H1 (cell line): ENCODE measurements around the gene ELAPOR1. TPM values are rescaled to one million over a fixed set of nuclear protein-coding genes. Genes with fewer than 3 reads are reported as not detected.

Experiments
- CTCF ChIA-PET: fragments of 300-600 bp; sonication (Branson Sonifier 250); formaldehyde crosslinking; loops from one replicate; lab custom pipeline; 2021; ENCODE audit not compliant: partially characterized antibody; lab: Charles Lee
- POLR2A ChIA-PET: fragments of 300-600 bp; sonication (Branson Sonifier 250); formaldehyde crosslinking; loops from one replicate; lab custom pipeline; 2021; ENCODE audit warnings: inconsistent platforms; ENCODE audit not compliant: partially characterized antibody; lab: Charles Lee
- DNase-seq, 2 experiments: peaks; one replicate each; pipeline versions ENCODE4 v3.0.0 to v3.0.0-alpha.2; 2010 to 2022; ENCODE audit warnings: low spot score in 2 of 2, low read depth in 1 of 2, mixed read lengths in 1 of 2
- FAIRE-seq: peaks from 2 replicates; lab custom pipeline; 2011; peaks lifted over from hg19 to GRCh38; lab: Jason Lieb, UNC
- H2AFZ ChIP-seq: 2 replicates; pipeline ENCODE4 v1.8.1; 2012; ENCODE audit warnings: low read length, inconsistent platforms
- H2AK5ac ChIP-seq: 2 replicates; pipeline ENCODE4 v1.6.1; 2013; ENCODE audit warnings: low read depth, low read length
- H2BK120ac ChIP-seq: replicated peaks from 2 replicates; pipeline ENCODE3; 2013; ENCODE audit warnings: low read depth, low read length, inconsistent platforms
- H2BK12ac ChIP-seq: 2 replicates; pipeline ENCODE4 v1.6.1; 2013; ENCODE audit warnings: low read depth, low read length
- H2BK15ac ChIP-seq: 2 replicates; pipeline ENCODE4 v1.6.1; 2013; ENCODE audit warnings: low read length
- H2BK20ac ChIP-seq: 2 replicates; pipeline ENCODE4 v1.6.1; 2013; ENCODE audit warnings: low read length
- H2BK5ac ChIP-seq: 2 replicates; pipeline ENCODE4 v1.6.1; 2013; ENCODE audit warnings: low read depth, low read length
- H3K14ac ChIP-seq: 2 replicates; pipeline ENCODE4 v1.6.1; 2013; ENCODE audit warnings: inconsistent platforms; ENCODE audit not compliant: insufficient read length
- H3K18ac ChIP-seq: 2 replicates; pipeline ENCODE4 v1.6.1; 2013; ENCODE audit warnings: low read length; ENCODE audit errors: extremely low read depth
- H3K23ac ChIP-seq: 2 replicates; pipeline ENCODE4 v1.6.1; 2013; ENCODE audit warnings: inconsistent platforms; ENCODE audit not compliant: insufficient read length
- H3K23me2 ChIP-seq: 2 replicates; pipeline ENCODE4 v1.6.1; 2013; ENCODE audit warnings: low read depth, low read length
- H3K27ac ChIP-seq: 2 replicates; pipeline ENCODE4 v1.6.1; 2011; ENCODE audit warnings: low read depth, low read length, inconsistent platforms
- H3K27me3 ChIP-seq, 4 experiments: replicated peaks in 1 of 4; 1 replicate in 1 of 4; 2 replicates in 3 of 4; pipeline versions ENCODE4 v1.6.1 to v1.8.1; 2011 to 2013; ENCODE audit warnings: low read length in 3 of 4, mild to moderate bottlenecking in 3 of 4, inconsistent platforms in 2 of 4, mixed read lengths in 2 of 4, moderate library complexity in 1 of 4; ENCODE audit not compliant: control insufficient read depth in 3 of 4, insufficient read depth in 3 of 4; ENCODE audit errors: extremely low read depth in 1 of 4
- H3K36me3 ChIP-seq, 4 experiments: 2 replicates each; pipeline versions ENCODE4 v1.6.1 to v1.8.1; 2011 to 2013; ENCODE audit warnings: mild to moderate bottlenecking in 4 of 4, low read length in 3 of 4, moderate library complexity in 2 of 4, control low read depth in 1 of 4, inconsistent platforms in 1 of 4; ENCODE audit not compliant: insufficient read depth in 4 of 4, control insufficient read depth in 2 of 4
- H3K4ac ChIP-seq: replicated peaks from 2 replicates; pipeline ENCODE3; 2013; ENCODE audit warnings: low read length, low read depth, mixed read lengths, inconsistent platforms; ENCODE audit not compliant: insufficient read length
- H3K4me1 ChIP-seq, 4 experiments: replicated peaks in 1 of 4; 1 replicate in 1 of 4; 2 replicates in 3 of 4; pipeline versions ENCODE4 v1.6.1 to v1.8.1; 2011 to 2013; ENCODE audit warnings: low read length in 3 of 4, inconsistent platforms in 2 of 4, mixed read lengths in 1 of 4; ENCODE audit not compliant: insufficient read depth in 4 of 4, control insufficient read depth in 3 of 4
- H3K4me2 ChIP-seq, 2 experiments: 2 replicates each; pipeline versions ENCODE4 v1.6.1 to v1.8.1; 2011 to 2013; ENCODE audit warnings: low read depth in 2 of 2, low read length in 2 of 2, control low read depth in 1 of 2, inconsistent platforms in 1 of 2, mild to moderate bottlenecking in 1 of 2; ENCODE audit not compliant: insufficient read depth in 1 of 2
- H3K4me3 ChIP-seq, 4 experiments: fragments of 200-600, 300-600 bp in 1 of 4; sonication (generic), shearing (Covaris generic), sonication (Bioruptor Twin) in 1 of 4; 2 replicates each; pipeline versions ENCODE4 v1.5.1 to v1.8.1; 2011 to 2016; ENCODE audit warnings: low read length in 4 of 4, low read depth in 3 of 4, control low read depth in 2 of 4, inconsistent platforms in 2 of 4, mild to moderate bottlenecking in 2 of 4, mixed read lengths in 1 of 4, moderate library complexity in 1 of 4; ENCODE audit not compliant: insufficient read depth in 2 of 4; ENCODE audit errors: extremely low read depth in 1 of 4
- H3K56ac ChIP-seq: replicated peaks from 2 replicates; pipeline ENCODE3; 2013; ENCODE audit warnings: low read depth, mild to moderate bottlenecking, mixed read lengths, low read length, inconsistent platforms; ENCODE audit not compliant: insufficient read length
- H3K79me1 ChIP-seq: 2 replicates; pipeline ENCODE4 v1.6.1; 2013; ENCODE audit warnings: low read depth, low read length, control low read depth
- H3K79me2 ChIP-seq, 2 experiments: 2 replicates each; pipeline versions ENCODE4 v1.6.1 to v1.8.1; 2012 to 2013; ENCODE audit warnings: low read length in 2 of 2, mild to moderate bottlenecking in 2 of 2, inconsistent platforms in 1 of 2; ENCODE audit not compliant: insufficient read depth in 2 of 2, control insufficient read depth in 1 of 2
- H3K9ac ChIP-seq, 4 experiments: replicated peaks in 1 of 4; 1 replicate in 1 of 4; 2 replicates in 3 of 4; pipeline versions ENCODE4 v1.6.1 to v1.8.1; 2011 to 2013; ENCODE audit warnings: low read depth in 3 of 4, low read length in 3 of 4, control low read depth in 2 of 4, mild to moderate bottlenecking in 2 of 4, moderate library complexity in 2 of 4, inconsistent platforms in 1 of 4; ENCODE audit errors: extremely low read depth in 1 of 4
- H3K9me3 ChIP-seq, 2 experiments: 2 replicates each; pipeline versions ENCODE4 v1.6.1 to v1.8.1; 2012 to 2013; ENCODE audit warnings: mild to moderate bottlenecking in 2 of 2, moderate library complexity in 2 of 2, control low read depth in 1 of 2, inconsistent platforms in 1 of 2, low read depth in 1 of 2, low read length in 1 of 2, mixed read lengths in 1 of 2; ENCODE audit not compliant: insufficient read depth in 2 of 2
- H4K20me1 ChIP-seq, 2 experiments: replicated peaks in 1 of 2; 2 replicates each; pipeline versions ENCODE3 to v1.8.1; 2011 to 2013; ENCODE audit warnings: inconsistent platforms in 2 of 2, low read length in 2 of 2, mild to moderate bottlenecking in 1 of 2; ENCODE audit not compliant: insufficient read depth in 2 of 2, control insufficient read depth in 1 of 2
- H4K5ac ChIP-seq: 2 replicates; pipeline ENCODE4 v1.6.1; 2013; ENCODE audit warnings: low read length, low read depth, mixed read lengths, inconsistent platforms; ENCODE audit not compliant: insufficient read length
- H4K8ac ChIP-seq: 2 replicates; pipeline ENCODE4 v1.8.0; 2013; ENCODE audit warnings: mild to moderate bottlenecking, moderate library complexity, low read length, inconsistent platforms; ENCODE audit not compliant: insufficient read depth; ENCODE audit errors: extremely low read depth
- H4K91ac ChIP-seq: replicated peaks from 2 replicates; pipeline ENCODE3; 2013; ENCODE audit warnings: low read length, mixed read lengths, inconsistent platforms; ENCODE audit not compliant: insufficient read length
- WGBS, 2 experiments: shearing (Covaris generic) in 1 of 2; methylation state at CpG; one replicate each; pipeline versions ENCODE4 v1.1.6 to v1.1.7; 2013 to 2015; ENCODE audit warnings: low lambda C conversion rate in 2 of 2, mixed read lengths in 2 of 2, inconsistent platforms in 1 of 2, low coverage in 1 of 2, missing lambda C conversion rate in 1 of 2; ENCODE audit not compliant: insufficient replicate concordance in 2 of 2, insufficient coverage in 1 of 2, insufficient read length in 1 of 2; ENCODE audit errors: extremely low coverage in 1 of 2, missing lambda C conversion rate in 1 of 2; 5-methylcytosine and 5-hydroxymethylcytosine counted together
- polyA plus RNA-seq, 7 experiments: library from polyadenylated mRNA; depleted of rRNA in 3 of 7; stranded (reverse) in 5 of 7; unstranded in 2 of 7; fragments of >200 nt in 5 of 7; fragments of 200-250 nt in 2 of 7; gene quantifications; 1 replicate in 5 of 7; 2 replicates in 1 of 7; 4 replicates in 1 of 7; pipeline versions ENCODE4 v1.2.1 to v1.2.3, GENCODE V29; 2011 to 2013; ENCODE audit warnings: missing spikeins in 2 of 7, mixed read lengths in 2 of 7
- total RNA-seq: library from RNA; stranded (reverse); fragmentation: NEBNext Ultra II Directional; extraction: Animal tissue kit (Norgen Biotek cat#: 25700); gene quantifications from 2 replicates; pipeline ENCODE4 v1.2.1, GENCODE V29; 2021
- TF ChIP-seq, protein P1 (sequence below): IDR thresholded peaks from 2 replicates; pipeline ENCODE4 v1.6.1; 2011; ENCODE audit warnings: low read depth, mild to moderate bottlenecking, low read length; ENCODE audit not compliant: insufficient read depth

The ELAPOR1 gene
- total and polyA plus RNA-seq, 2 of the 8 experiments (the other 6 are each of a cell fraction or from before 2014, with no cell fraction given) = 1.2 to 2.5 TPM

DNA sequence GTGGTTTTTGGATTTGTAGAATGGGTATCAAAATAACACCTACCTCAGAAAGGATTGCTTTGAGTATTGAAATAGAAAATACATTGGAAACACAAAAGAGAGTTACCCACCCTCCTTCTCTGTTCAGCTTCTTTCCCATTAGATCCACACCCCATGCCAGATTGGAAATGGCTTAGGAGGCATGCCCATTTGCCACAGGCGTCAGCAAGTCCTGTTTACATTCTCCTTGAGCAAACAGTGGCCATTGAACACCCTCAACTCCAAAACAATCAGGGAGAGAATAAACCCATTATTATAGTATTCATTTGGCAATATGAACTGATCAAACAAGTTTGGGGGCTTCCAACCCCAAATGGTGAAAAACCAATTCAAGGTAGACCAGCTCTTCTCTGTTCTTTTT lies 2.4 kb downstream of the ELAPOR1 start:
- Histone ChIP-seq H3K23ac (no peak overlapping the region), H2BK12ac (no peak overlapping the region), H3K9ac (no peak overlapping the region), H2BK15ac (no peak overlapping the region), H3K36me3 (no peaks in the 10 kb centered on the region; a peak in 1 of 8 replicates), H3K79me2 (no peaks in the 10 kb centered on the region), H3K79me1 (no peaks in the 10 kb centered on the region), H3K4ac (no peak overlapping the region), H2BK20ac (no peak overlapping the region), H2BK5ac (no peak overlapping the region), H3K4me3 (no peak overlapping the region), H4K5ac (no peak overlapping the region), H2AK5ac (no peak overlapping the region), H3K9me3 (no peaks in the 10 kb centered on the region), H2BK120ac (no peak overlapping the region), H3K27ac (no peak overlapping the region), H3K4me1 (peaks cover 0 to 9% (median 3%) of the 10 kb centered on the region in 4 experiments; a peak in 4 of 7 replicates), H3K4me2 (no peak overlapping the region), H3K18ac (no peak overlapping the region), H4K8ac (no peak overlapping the region), H2AFZ (no peak overlapping the region), H3K27me3 (peaks cover 15 to 36% (median 29%) of the 10 kb centered on the region in 4 experiments), H4K20me1 (no peaks in the 10 kb centered on the region), H3K23me2 (peaks cover 11% of the 10 kb centered on the region), H3K14ac (no peak overlapping the region), H4K91ac (no peak overlapping the region), H3K56ac (no peak overlapping the region)
- FAIRE-seq (no peak), DNase-seq (no peak)
- ChIA-PET CTCF (interaction anchor here (0.6 to 1.7 kb wide), 4 partner anchors 14 to 1794 kb away, joined by 3 to 7 read pairs (median 4); no protein-coding TSS in a partner anchor), POLR2A (no interaction called here)
- WGBS, 2 experiments = 96% methylated on average over 1 of the region's 1 CpG; no CpG with 5 or more reads in 1 of the 2 experiments
- TF ChIP-seq, protein P1, sequence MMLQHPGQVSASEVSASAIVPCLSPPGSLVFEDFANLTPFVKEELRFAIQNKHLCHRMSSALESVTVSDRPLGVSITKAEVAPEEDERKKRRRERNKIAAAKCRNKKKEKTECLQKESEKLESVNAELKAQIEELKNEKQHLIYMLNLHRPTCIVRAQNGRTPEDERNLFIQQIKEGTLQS = no peak
